GM12801 (cell line): ENCODE results near the gene RASAL1.

Experiments
- TF ChIP-seq, protein P1 (sequence below): IDR thresholded peaks from one replicate; pipeline ENCODE4 v1.5.1; 2011; ENCODE audit warnings: control low read depth; ENCODE audit not compliant: insufficient read length; ENCODE audit errors: extremely low read depth

RASAL1 gene

DNA sequence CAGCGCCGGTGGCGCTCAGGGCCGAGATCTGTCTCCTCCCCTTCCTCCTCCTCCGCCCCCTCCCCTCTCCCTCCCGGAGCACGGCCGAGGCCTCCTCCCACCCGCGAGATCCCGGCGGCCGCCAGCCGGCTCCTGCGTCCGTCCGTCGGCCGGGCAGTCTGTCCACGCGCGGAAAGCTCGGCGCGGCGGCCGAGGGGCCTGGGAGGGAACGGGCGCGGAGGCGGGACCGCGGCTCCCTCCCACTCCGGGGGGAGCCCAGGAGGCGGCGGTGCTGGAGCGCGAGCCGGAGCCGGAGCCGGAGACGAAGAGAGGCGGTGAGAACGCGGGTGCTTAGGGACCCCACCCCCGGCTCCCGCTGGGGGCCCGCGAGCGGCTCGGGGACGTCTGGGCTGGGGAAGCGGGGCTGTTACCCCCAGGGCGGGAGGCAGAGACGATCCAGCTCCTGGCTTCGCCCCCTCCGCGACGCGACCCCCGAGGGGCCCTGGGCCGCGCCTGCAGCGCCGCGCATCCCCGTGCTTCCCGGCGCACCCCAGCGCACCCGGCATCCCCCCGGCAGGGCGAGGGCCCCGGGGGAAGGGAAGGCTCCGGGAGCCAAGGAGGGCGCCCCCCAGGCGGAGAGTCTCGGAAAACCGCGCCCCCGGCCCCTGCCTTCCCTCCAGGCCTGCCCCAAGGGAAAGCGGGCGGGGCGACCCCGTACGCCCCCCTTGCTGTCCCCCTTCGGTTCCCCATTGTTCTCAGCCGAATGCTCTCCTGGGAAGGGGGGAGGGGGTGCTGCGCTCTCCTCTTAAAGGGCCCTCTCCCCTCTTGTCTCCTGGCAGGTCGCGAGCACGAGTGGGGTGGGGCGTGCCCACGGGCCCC lies 78.7 kb downstream of the RASAL1 start, which contains the start of gene DTX1:
Gene DTX1, plus strand, starts transcription at position 100 of the 858 bp plus-strand sequence. CDS start 1,463 bp downstream, outside the sequence.
- TF ChIP-seq, protein P1, sequence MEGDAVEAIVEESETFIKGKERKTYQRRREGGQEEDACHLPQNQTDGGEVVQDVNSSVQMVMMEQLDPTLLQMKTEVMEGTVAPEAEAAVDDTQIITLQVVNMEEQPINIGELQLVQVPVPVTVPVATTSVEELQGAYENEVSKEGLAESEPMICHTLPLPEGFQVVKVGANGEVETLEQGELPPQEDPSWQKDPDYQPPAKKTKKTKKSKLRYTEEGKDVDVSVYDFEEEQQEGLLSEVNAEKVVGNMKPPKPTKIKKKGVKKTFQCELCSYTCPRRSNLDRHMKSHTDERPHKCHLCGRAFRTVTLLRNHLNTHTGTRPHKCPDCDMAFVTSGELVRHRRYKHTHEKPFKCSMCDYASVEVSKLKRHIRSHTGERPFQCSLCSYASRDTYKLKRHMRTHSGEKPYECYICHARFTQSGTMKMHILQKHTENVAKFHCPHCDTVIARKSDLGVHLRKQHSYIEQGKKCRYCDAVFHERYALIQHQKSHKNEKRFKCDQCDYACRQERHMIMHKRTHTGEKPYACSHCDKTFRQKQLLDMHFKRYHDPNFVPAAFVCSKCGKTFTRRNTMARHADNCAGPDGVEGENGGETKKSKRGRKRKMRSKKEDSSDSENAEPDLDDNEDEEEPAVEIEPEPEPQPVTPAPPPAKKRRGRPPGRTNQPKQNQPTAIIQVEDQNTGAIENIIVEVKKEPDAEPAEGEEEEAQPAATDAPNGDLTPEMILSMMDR: no peak

DNA sequence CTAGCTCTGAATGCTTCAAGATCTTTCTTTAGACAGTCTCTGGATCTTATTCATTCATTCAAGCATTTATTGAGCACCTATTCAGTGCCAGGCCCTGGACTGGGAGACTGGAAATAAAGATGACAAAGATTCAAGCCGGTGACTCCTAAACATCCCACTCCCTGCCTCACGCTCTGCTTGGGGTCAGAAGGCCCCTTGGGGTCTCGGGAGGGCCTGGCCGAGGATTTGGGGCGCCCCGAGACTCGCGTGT lies 79.3 kb downstream of the RASAL1 start:
- TF ChIP-seq, protein P1: no peak

DNA sequence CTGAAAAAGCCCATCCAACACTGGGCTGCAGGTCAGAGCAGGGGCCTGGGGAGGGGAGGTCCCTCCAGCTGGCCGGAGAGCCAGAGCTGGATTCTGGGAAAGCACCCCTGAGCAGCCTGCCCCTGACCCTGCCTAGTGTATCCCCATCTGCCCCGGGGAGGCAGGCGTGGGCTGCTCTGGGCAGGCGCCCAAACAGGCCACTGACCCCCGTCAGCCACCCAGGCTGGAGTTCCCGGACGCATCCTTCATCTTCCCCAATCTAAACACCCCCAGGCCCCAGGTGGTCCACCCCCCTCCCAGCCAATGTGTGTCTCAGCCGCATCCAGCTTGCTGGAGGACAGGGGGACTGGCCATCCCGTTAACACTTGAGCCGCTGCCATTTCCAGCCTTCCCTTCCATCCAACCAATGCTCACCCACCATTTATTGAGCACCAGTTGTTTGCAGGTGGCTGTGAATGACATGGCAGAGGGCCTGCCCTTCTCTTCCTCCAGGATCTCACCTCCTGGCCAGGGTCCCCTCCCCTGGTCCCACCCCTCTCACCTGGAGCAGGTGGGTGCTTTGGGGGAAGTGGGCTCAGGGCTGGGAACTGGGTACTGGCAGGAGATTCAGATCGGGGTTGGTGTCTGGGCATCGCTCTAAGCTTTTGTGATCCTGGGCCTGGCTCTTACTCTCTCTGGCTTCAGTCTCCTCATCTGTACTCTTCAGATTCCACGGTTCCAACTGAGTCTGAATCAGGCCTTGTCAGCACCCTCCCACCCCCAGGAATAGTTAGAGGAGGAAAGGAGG lies 79.8 kb downstream of the RASAL1 start:
- TF ChIP-seq, protein P1: no peak

DNA sequence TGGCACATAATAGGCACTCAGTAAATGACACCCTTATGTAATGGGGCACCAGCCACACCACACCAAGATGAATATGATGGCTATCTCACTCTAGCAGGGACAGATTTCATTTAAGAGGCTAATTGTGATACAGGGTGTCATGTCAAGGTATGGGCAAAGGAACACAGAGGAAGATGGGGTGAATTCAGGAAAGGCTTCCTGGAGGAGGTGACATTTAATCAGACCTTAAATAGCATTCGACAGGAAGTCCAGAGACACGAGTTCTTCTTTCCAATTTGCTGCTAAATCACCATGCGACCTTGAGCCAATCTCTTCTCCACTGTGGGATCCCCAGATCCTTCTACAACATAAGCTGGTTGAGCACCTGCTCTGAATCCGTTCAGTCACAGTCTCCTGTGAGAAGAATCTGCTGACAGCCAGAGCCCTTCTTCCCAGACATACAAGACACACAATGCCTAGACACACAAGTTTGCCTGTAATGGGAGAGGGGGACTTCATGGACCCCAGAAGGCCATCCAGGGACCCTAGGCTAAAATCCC lies 80.5 kb downstream of the RASAL1 start:
- TF ChIP-seq, protein P1: no peak

DNA sequence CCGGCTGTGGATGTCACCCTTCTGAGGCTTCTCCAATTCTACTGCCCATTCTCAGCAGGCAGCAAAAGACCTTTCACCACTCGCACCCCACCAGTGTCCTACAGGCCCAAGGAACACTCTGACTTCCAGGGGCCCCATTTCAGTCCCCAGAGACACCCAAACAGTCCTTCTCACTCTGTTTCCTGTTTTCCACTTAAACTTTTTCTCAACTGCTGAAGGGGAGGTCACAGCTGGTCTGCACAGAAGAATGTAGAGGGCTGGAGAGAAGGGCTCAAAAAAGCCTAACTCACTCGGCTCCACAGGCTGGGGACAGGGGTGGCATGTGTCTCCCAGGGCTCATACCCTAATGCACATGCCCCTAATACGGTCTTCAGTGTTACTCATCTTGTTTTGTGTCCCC lies 83.2 kb downstream of the RASAL1 start:
- TF ChIP-seq, protein P1: no peak

DNA sequence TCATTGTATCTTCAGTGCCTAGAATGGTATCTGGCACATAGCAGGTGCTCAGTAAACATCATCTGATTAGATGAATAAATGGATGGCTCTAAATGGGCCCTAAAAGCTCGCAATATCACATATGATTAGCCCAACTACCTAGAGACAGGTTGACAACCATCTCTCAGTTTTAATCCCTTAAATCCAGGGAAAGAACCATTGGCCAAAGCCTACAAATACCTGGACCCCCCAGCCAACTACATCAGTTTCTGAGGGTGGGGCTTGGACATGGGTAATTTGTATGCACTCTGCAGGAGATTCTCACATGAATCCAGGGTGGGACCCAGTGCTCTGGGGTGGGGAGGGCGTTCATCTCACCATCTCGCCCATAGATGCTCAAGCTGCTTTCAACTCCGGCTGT lies 83.8 kb downstream of the RASAL1 start:
- TF ChIP-seq, protein P1: no peak

DNA sequence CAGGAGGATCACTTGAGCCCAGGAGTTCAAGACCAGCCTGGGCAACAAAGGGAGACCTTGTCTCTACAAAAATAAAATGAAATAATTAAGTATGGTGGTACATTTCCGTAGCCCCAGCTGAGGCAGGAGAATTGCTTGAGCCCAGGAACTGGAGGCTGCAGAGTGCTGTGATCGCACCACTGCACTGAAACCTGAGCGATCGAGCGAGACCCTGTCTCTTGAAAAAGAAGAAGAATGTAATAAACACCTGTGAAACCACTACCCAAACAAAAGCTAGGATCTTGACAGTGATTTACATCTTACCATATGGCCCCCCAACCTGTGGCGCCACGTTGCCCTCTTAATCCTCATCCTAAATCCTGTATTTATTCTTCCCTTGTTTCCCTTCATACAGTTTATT lies 84.8 kb downstream of the RASAL1 start:
- TF ChIP-seq, protein P1: no peak
